Caco-2 (cell line): Measurements from ENCODE around the gene OTUD1. TPM values are rescaled to one million over a fixed set of nuclear protein-coding genes. Genes with fewer than 3 reads are reported as not detected.

ENCODE experiments used
- BruUV-seq: library from RNA; stranded (reverse); fragments of 400-500 nt; replicated peaks from 2 replicates; lab custom pipeline; 2021; lab: Mats Ljungman, UMichigan
- CTCF ChIA-PET: fragments of 300-600 bp; sonication (Branson Sonifier 250); formaldehyde crosslinking; loops from one replicate; lab custom pipeline; 2022; ENCODE audit warnings: antibody characterized with exemption; lab: Charles Lee
- POLR2A ChIA-PET: fragments of 300-600 bp; sonication (Branson Sonifier 250); formaldehyde crosslinking; loops from one replicate; lab custom pipeline; 2022; ENCODE audit warnings: antibody characterized with exemption; lab: Charles Lee
- DNase-seq, 2 experiments: peaks; one replicate each; pipeline versions ENCODE4 v3.0.0 to v3.0.0-alpha.2; 2020 to 2022
- H3K27me3 ChIP-seq: replicated peaks from 2 replicates; pipeline ENCODE4 v1.6.0; 2011; ENCODE audit warnings: low read length; ENCODE audit not compliant: control insufficient read depth, insufficient read depth
- H3K36me3 ChIP-seq: 2 replicates; pipeline ENCODE4 v1.5.1; 2011; ENCODE audit warnings: low read length; ENCODE audit not compliant: control insufficient read depth, insufficient read depth
- H3K4me1 ChIP-seq: fragments of 250-450 bp; sonication (Bioruptor Pico); 2 replicates; pipeline ENCODE4 v1.5.1; 2020; ENCODE audit warnings: mild to moderate bottlenecking
- H3K4me3 ChIP-seq: 2 replicates; pipeline ENCODE4 v1.5.1; 2011; ENCODE audit warnings: low read depth, mild to moderate bottlenecking, control low read depth, low read length
- H3K9me3 ChIP-seq: fragments of 250-450 bp; sonication (Bioruptor Pico); 2 replicates; pipeline ENCODE4 v1.5.1; 2020; ENCODE audit warnings: mild to moderate bottlenecking, moderate library complexity
- H3K27ac Mint-ChIP-seq: one replicate; pipeline ENCODE4 v1.8.0; 2022; ENCODE audit warnings: mixed read lengths; ENCODE audit not compliant: unreplicated experiment
- H3K27me3 Mint-ChIP-seq: one replicate; pipeline ENCODE4 v1.8.0; 2022; ENCODE audit warnings: mixed read lengths; ENCODE audit not compliant: insufficient read depth, unreplicated experiment
- H3K36me3 Mint-ChIP-seq: one replicate; pipeline ENCODE4 v1.8.0; 2022; ENCODE audit warnings: mild to moderate bottlenecking, mixed read lengths; ENCODE audit not compliant: insufficient read depth, unreplicated experiment
- H3K4me1 Mint-ChIP-seq: one replicate; pipeline ENCODE4 v1.8.0; 2022; ENCODE audit warnings: low read depth, mixed read lengths; ENCODE audit not compliant: unreplicated experiment
- H3K4me3 Mint-ChIP-seq: one replicate; pipeline ENCODE4 v1.8.0; 2022; ENCODE audit warnings: mild to moderate bottlenecking, moderate library complexity, mixed read lengths; ENCODE audit not compliant: unreplicated experiment
- H3K9me3 Mint-ChIP-seq: one replicate; pipeline ENCODE4 v1.8.0; 2022; ENCODE audit warnings: mixed read lengths; ENCODE audit not compliant: unreplicated experiment
- CTCF ChIP-seq, 2 experiments: fragments of 200-600 bp in 1 of 2; IDR thresholded peaks; 1 replicate in 1 of 2; 2 replicates in 1 of 2; pipeline versions ENCODE4 v1.5.1 to v1.8.0; 2011 to 2022; ENCODE audit warnings: antibody characterized with exemption in 1 of 2, control low read depth in 1 of 2, inconsistent platforms in 1 of 2, low read depth in 1 of 2, low read length in 1 of 2, mild to moderate bottlenecking in 1 of 2, moderate library complexity in 1 of 2; ENCODE audit not compliant: insufficient read depth in 1 of 2, severe bottlenecking in 1 of 2, unreplicated experiment in 1 of 2
- intact Hi-C: fragments of 100-400 bp; cut with micrococcal nuclease; formaldehyde crosslinking; loops from one replicate; pipeline ENCODE4 v1.10.0; 2022; ENCODE audit not compliant: unreplicated experiment
- microRNA-seq: library from miRNA; unstranded; fragments of <30 nt; microRNA quantifications from one replicate; pipeline ENCODE4 v1.2.0, GENCODE V29; 2022
- total RNA-seq: library from RNA; stranded (reverse); gene quantifications from 2 replicates; pipeline ENCODE4 v1.2.3, GENCODE V29; 2022

Gene OTUD1
- total RNA-seq, 1 experiment from 2014 or later, result 10.7 TPM

GRCh38 chr10:23479798-23480473 is 41.1 kb downstream of the OTUD1 start:
- BruUV-seq, result no TSS peak
- no peak overlapping the region for H3K27ac Mint-ChIP-seq
- ChIA-PET POLR2A (no interaction called here), CTCF (no interaction called here)
- no peaks in the 10 kb centered on the region for H3K36me3 ChIP-seq
- no peaks in the 10 kb centered on the region for H3K27me3 ChIP-seq
- no peak for DNase-seq
- intact Hi-C loops, result no loop called here
- no peak overlapping the region for H3K4me3 ChIP-seq
- no peak for TF ChIP-seq CTCF (IDR thresholded peaks at IDR 0.05; ENCODE audit: insufficient read depth in 1 of 2, low read depth in 1 of 2, low read length in 1 of 2, severe bottlenecking in 1 of 2, unreplicated experiment in 1 of 2)
- peaks cover 14% of the 10 kb centered on the region for H3K27me3 Mint-ChIP-seq
- no peaks in the 10 kb centered on the region for H3K9me3 ChIP-seq
- no peak overlapping the region for H3K4me3 Mint-ChIP-seq
- no peaks in the 10 kb centered on the region for H3K9me3 Mint-ChIP-seq
- no peaks in the 10 kb centered on the region for H3K36me3 Mint-ChIP-seq
- no peaks in the 10 kb centered on the region for H3K4me1 ChIP-seq
- H3K4me1 Mint-ChIP-seq, result no peaks in the 10 kb centered on the region

- no peaks in the 10 kb centered on the region for H3K4me1 Mint-ChIP-seq
- H3K27ac Mint-ChIP-seq, result no peak overlapping the region
- intact Hi-C loops, result no loop called here
- POLR2A ChIA-PET, result no interaction called here
- no peak for DNase-seq
- TF ChIP-seq CTCF (IDR thresholded peaks at IDR 0.05; ENCODE audit: insufficient read depth in 1 of 2, low read depth in 1 of 2, low read length in 1 of 2, severe bottlenecking in 1 of 2, unreplicated experiment in 1 of 2), result no peak
- no peaks in the 10 kb centered on the region for H3K36me3 Mint-ChIP-seq
- H3K9me3 Mint-ChIP-seq, result no peaks in the 10 kb centered on the region
- no peak overlapping the region for H3K4me3 Mint-ChIP-seq
- peaks cover 12% of the 10 kb centered on the region for H3K27me3 Mint-ChIP-seq
- no peaks in the 10 kb centered on the region for H3K4me1 ChIP-seq
- no peak overlapping the region for H3K4me3 ChIP-seq
- no peaks in the 10 kb centered on the region for H3K9me3 ChIP-seq
- H3K36me3 ChIP-seq, result no peaks in the 10 kb centered on the region
- no peaks in the 10 kb centered on the region for H3K27me3 ChIP-seq
- CTCF ChIA-PET, result no interaction called here
- BruUV-seq, result no TSS peak
Measured at GRCh38 chr10:23481363-23481961, 42.6 kb downstream of the OTUD1 start.

- TF ChIP-seq CTCF (IDR thresholded peaks at IDR 0.05; ENCODE audit: insufficient read depth in 1 of 2, low read depth in 1 of 2, low read length in 1 of 2, severe bottlenecking in 1 of 2, unreplicated experiment in 1 of 2), result no peak
- ChIA-PET CTCF (interaction anchor here (0.5 kb wide), 1 partner anchor 165 kb away, joined by 3 read pairs; no protein-coding TSS in a partner anchor), POLR2A (no interaction called here)
- H3K27me3 Mint-ChIP-seq, result peaks cover 24% of the 10 kb centered on the region
- Histone ChIP-seq H3K36me3 (no peaks in the 10 kb centered on the region), H3K27me3 (no peaks in the 10 kb centered on the region), H3K9me3 (no peaks in the 10 kb centered on the region), H3K4me3 (no peak overlapping the region), H3K4me1 (no peaks in the 10 kb centered on the region)
- H3K9me3 Mint-ChIP-seq, result no peaks in the 10 kb centered on the region
- H3K27ac Mint-ChIP-seq, result no peak overlapping the region
- no peak overlapping the region for H3K4me3 Mint-ChIP-seq
- no peaks in the 10 kb centered on the region for H3K4me1 Mint-ChIP-seq
- intact Hi-C loops, result no loop called here
- H3K36me3 Mint-ChIP-seq, result no peaks in the 10 kb centered on the region
- no peak for DNase-seq
- BruUV-seq, result no TSS peak
Measured at GRCh38 chr10:23490115-23490514, 51.2 kb downstream of the OTUD1 start.

Small RNAs within 50 kb of the gene (microRNA-seq; reads per million reads assigned to microRNA genes)
- not detected for gene MIR1254-2

Other genes with a start within 250 kb of the OTUD1 start
- gene PTF1A, start 246.8 kb upstream of the OTUD1 start, total RNA-seq, result not detected in 2 replicates
- gene C10orf67, start 94.3 kb upstream of the OTUD1 start, total RNA-seq, result not detected in 2 replicates